Skin of body (tissue), 2 donors: Measurements from ENCODE around the gene METTL24. TPM values are rescaled to one million over a fixed set of nuclear protein-coding genes. Genes with fewer than 3 reads are reported as not detected.

ENCODE experiments used
- DNase-seq: peaks from one replicate; lab custom pipeline; 2025; lab: John Stamatoyannopoulos, UW
- total RNA-seq: library from RNA; depleted of rRNA; stranded (reverse); fragments of >200 nt; gene quantifications from one replicate; pipeline ENCODE4 v1.2.3, GENCODE V29; 2014

Gene METTL24
- total RNA-seq, 1 donor from 2014 or later = 3.6 TPM

- no peak for DNase-seq
These were observed 161.3 kb downstream of the METTL24 start for GRCh38 chr6:110196874-110197273.

GRCh38 chr6:110195639-110196038 is 162.5 kb downstream of the METTL24 start:
- no peak for DNase-seq

Other genes with a start within 250 kb of the METTL24 start
- 7.1 TPM for gene WASF1, start 178.7 kb downstream of the METTL24 start, total RNA-seq
- gene CDC40, start 177.9 kb downstream of the METTL24 start, total RNA-seq = 18.1 TPM
- 1.3 TPM for gene DDO, start 57.2 kb upstream of the METTL24 start, total RNA-seq
- 2.0 TPM for gene SLC22A16, start 118.3 kb upstream of the METTL24 start, total RNA-seq